Cardiac muscle cell (in vitro differentiated cells and primary cell): Measurements from ENCODE around the gene SVBP. TPM values are rescaled to one million over a fixed set of nuclear protein-coding genes. Genes with fewer than 3 reads are reported as not detected.

Experiments
- DNase-seq, 2 donors: peaks; one replicate each; pipeline versions ENCODE4 v3.0.0 to v3.0.0-alpha.2; 2010 to 2017; ENCODE audit warnings: low read depth in 1 of 2, low spot score in 1 of 2
- H3K27ac ChIP-seq: fragments of 200-600 bp; sonication (generic); 2 replicates; pipeline ENCODE4 v1.5.1; 2016
- H3K27me3 ChIP-seq: fragments of 200-600 bp; sonication (generic); 2 replicates; pipeline ENCODE4 v1.6.0; 2016; ENCODE audit warnings: control low read depth
- H3K36me3 ChIP-seq: fragments of 200-600 bp; sonication (generic); 2 replicates; pipeline ENCODE4 v1.5.1; 2016; ENCODE audit warnings: control low read depth
- H3K4me1 ChIP-seq: fragments of 200-600 bp; sonication (generic); 2 replicates; pipeline ENCODE4 v1.8.1; 2017; ENCODE audit warnings: low read depth, mild to moderate bottlenecking, mixed run types
- H3K4me3 ChIP-seq: fragments of 200-600 bp; sonication (generic); 2 replicates; pipeline ENCODE4 v1.5.1; 2016; ENCODE audit warnings: mild to moderate bottlenecking
- H3K9me3 ChIP-seq: fragments of 200-600 bp; sonication (generic); 2 replicates; pipeline ENCODE4 v1.5.1; 2017; ENCODE audit warnings: low read depth, mild to moderate bottlenecking, control low read depth
- CTCF ChIP-seq: IDR thresholded peaks from 2 replicates; pipeline ENCODE4 v1.5.1; 2012; ENCODE audit warnings: low read depth, mild to moderate bottlenecking, low read length
- polyA plus RNA-seq: library from polyadenylated mRNA; unstranded; fragments of >200 nt; fragmentation: Nextera tagmentation; extraction: Ambion mirVana; gene quantifications from 2 replicates; pipeline ENCODE4 v1.2.1, GENCODE V29; 2016
- total RNA-seq: library from RNA; depleted of rRNA; stranded (reverse); fragments of >200 nt; gene quantifications from 2 replicates; pipeline ENCODE4 v1.2.3, GENCODE V29; 2016

Gene SVBP
- total and polyA plus RNA-seq, 2 experiments from 2014 or later, result 35.6 to 67.8 TPM

DNA sequence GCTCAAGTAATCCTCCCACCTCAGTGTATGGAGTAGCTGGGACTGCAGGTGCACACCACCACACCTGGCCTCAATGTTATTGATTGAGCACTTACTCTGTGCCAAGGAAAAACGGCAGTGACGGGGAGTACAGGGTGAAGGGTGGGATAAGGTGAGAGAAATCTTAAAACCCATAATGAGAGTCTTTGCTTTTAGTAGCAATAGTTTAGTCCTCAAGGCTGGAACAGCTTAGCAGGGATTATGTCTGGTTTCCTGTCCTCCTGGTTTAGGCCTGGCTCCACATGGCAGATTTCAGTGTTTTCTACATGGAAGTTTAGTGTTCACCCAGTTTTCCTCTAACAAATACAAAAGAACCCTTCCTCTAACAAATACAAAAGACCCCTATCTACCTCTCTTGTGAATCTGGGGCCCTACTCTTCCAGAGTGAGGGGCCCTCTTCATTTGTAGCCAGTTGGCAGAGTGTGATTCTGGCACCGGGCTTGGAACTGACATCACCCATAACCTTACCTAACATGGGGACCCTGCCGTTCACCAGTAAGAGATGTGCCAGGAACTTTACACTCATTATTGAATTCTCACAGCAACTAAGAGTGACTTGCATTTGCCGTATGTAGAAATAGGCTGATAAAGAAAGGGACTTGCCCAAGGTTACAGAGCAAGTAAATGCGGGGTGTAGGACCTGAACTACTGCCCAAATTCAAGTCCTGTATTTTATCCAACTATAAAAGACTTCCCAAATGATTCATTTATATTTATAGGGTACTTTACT is 36.1 kb upstream of the SVBP start:
- no peak for TF ChIP-seq CTCF
- DNase-seq, result no peak
- peaks cover 13% of the 10 kb centered on the region for H3K36me3 ChIP-seq
- H3K27me3 ChIP-seq, result no peaks in the 10 kb centered on the region
- H3K4me1 ChIP-seq, result no peaks in the 10 kb centered on the region
- no peaks in the 10 kb centered on the region for H3K9me3 ChIP-seq
- H3K4me3 ChIP-seq, result no peak overlapping the region
- no peak overlapping the region for H3K27ac ChIP-seq

DNA sequence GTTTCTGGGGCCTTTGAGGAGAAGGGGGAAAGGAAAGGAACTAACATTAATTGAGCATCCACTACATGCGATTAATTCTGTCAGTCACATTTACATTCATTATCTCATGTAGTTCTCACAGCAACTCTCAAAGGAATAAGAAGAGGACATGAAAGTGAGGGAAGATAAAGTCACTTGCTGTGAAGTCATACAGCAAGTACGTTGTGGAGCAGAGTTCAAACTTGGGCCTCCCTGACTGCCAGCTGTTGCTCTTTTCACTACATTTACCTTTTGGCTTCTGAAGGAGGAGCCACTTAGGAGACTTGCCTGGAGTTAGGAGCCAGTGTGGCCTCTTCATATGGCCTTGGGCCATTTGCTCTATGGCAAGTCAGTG is 35.4 kb upstream of the SVBP start:
- Histone ChIP-seq H3K9me3 (no peaks in the 10 kb centered on the region), H3K36me3 (peaks cover 13% of the 10 kb centered on the region), H3K27me3 (no peaks in the 10 kb centered on the region), H3K27ac (no peak overlapping the region), H3K4me1 (peaks cover under 1% of the 10 kb centered on the region), H3K4me3 (no peak overlapping the region)
- no peak for TF ChIP-seq CTCF
- no peak for DNase-seq

DNA sequence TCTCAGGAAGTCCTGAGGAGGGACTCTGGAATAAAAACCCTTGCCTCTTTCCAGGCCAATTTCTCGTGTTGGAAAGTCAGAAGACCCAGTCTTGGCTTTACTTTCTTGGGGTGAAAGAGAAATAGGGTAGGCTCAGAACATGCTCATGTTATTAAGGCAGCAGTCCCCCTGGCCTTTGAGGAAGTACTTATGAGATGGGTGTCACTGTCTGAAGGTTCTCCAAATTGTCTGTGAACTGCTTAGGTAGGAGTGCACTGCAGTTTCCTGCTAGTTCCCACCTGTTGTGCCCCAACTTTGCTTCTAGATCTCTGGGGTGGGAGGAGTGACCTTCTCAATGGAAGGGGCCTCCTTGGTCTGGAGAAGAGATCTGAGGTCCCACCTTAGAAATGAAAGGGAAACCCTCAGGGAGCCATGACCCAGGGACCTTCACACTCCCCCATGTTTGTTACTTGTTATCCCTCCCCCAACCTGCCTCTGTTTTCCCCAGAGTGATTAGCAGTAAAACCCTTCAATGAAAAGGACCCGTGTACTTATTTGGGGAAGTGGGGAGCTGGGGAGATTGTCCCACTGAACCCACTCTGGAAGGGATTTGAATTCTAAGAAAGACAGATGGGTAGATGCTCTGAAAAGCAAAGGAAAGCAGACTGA is 34.9 kb upstream of the SVBP start:
- Histone ChIP-seq H3K27ac (no peak overlapping the region), H3K9me3 (no peaks in the 10 kb centered on the region), H3K4me1 (peaks cover 5% of the 10 kb centered on the region), H3K27me3 (no peaks in the 10 kb centered on the region), H3K36me3 (peaks cover 13% of the 10 kb centered on the region), H3K4me3 (no peak overlapping the region)
- no peak for TF ChIP-seq CTCF
- no peak for DNase-seq

GRCh38 chr1:42851420-42851819 is 34.2 kb upstream of the SVBP start:
- TF ChIP-seq CTCF, result no peak
- DNase-seq, result no peak
- Histone ChIP-seq H3K27me3 (no peaks in the 10 kb centered on the region), H3K9me3 (no peaks in the 10 kb centered on the region), H3K27ac (no peak overlapping the region), H3K4me3 (no peak overlapping the region), H3K36me3 (peaks cover 13% of the 10 kb centered on the region), H3K4me1 (peaks cover 5% of the 10 kb centered on the region)

DNA sequence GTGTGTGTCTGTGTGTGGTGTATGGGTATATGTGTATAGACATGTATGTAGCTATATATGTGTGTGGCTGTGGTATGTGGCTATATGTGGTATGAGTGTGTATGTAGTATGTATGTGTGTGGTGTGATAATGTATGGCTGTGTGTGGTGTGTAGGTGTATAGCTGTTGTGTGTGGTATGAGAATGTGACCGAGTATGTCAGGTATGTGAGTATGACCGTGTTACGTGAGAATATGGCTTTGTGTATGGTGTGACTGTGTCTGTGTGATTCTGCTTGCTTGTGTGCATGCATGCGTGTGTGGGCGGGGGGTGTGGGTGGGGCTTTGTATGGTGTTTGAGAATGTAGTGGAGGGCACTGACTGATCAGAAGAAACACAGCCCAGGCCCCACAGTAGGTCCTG is 32.7 kb upstream of the SVBP start:
- TF ChIP-seq CTCF, result no peak

More for the DNA sequence above, 32.7 kb upstream of the SVBP start:
- Histone ChIP-seq H3K4me3 (no peak overlapping the region), H3K9me3 (no peaks in the 10 kb centered on the region), H3K4me1 (peaks cover 5% of the 10 kb centered on the region), H3K27me3 (no peaks in the 10 kb centered on the region), H3K36me3 (peaks cover 13% of the 10 kb centered on the region), H3K27ac (no peak overlapping the region)
- no peak for DNase-seq
